Peyer's patch (tissue), 4 donors: Measurements from ENCODE around the gene TAC4.

Experiments used
- POLR2A ChIP-seq, 2 donors: fragments of 450-650 bp; IDR thresholded peaks; one replicate each; pipeline ENCODE4 v1.5.1; 2017; ENCODE audit warnings: antibody characterized with exemption in 2 of 2, mild to moderate bottlenecking in 2 of 2, moderate library complexity in 2 of 2
- TF ChIP-seq, protein P1 (sequence below), 6 experiments: fragments of 450-650 bp in 4 of 6; fragments of 200-600 bp in 2 of 6; sonication (generic) in 1 of 6; IDR thresholded peaks; one replicate each; pipeline ENCODE4 v1.5.1; 2017 to 2019; ENCODE audit warnings: antibody characterized with exemption in 6 of 6, mild to moderate bottlenecking in 3 of 6, moderate library complexity in 1 of 6

GRCh38 chr17:49842846-49843245, 5.0 kb downstream of the TAC4 start:
- TF ChIP-seq, protein P1, sequence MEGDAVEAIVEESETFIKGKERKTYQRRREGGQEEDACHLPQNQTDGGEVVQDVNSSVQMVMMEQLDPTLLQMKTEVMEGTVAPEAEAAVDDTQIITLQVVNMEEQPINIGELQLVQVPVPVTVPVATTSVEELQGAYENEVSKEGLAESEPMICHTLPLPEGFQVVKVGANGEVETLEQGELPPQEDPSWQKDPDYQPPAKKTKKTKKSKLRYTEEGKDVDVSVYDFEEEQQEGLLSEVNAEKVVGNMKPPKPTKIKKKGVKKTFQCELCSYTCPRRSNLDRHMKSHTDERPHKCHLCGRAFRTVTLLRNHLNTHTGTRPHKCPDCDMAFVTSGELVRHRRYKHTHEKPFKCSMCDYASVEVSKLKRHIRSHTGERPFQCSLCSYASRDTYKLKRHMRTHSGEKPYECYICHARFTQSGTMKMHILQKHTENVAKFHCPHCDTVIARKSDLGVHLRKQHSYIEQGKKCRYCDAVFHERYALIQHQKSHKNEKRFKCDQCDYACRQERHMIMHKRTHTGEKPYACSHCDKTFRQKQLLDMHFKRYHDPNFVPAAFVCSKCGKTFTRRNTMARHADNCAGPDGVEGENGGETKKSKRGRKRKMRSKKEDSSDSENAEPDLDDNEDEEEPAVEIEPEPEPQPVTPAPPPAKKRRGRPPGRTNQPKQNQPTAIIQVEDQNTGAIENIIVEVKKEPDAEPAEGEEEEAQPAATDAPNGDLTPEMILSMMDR (IDR thresholded peaks at IDR 0.05): no peak
- no peak for TF ChIP-seq POLR2A (IDR thresholded peaks at IDR 0.05)
